ENCODE data around the gene RAD51. TPM values are rescaled to one million over a fixed set of nuclear protein-coding genes. Genes with fewer than 3 reads are reported as not detected.

Gene RAD51
- total and polyA plus RNA-seq, 2 of the 8 experiments (the other 6 are each of a cell fraction or from before 2014, with no cell fraction given): 32.2 to 42.4 TPM

- TF ChIP-seq, protein P1, sequence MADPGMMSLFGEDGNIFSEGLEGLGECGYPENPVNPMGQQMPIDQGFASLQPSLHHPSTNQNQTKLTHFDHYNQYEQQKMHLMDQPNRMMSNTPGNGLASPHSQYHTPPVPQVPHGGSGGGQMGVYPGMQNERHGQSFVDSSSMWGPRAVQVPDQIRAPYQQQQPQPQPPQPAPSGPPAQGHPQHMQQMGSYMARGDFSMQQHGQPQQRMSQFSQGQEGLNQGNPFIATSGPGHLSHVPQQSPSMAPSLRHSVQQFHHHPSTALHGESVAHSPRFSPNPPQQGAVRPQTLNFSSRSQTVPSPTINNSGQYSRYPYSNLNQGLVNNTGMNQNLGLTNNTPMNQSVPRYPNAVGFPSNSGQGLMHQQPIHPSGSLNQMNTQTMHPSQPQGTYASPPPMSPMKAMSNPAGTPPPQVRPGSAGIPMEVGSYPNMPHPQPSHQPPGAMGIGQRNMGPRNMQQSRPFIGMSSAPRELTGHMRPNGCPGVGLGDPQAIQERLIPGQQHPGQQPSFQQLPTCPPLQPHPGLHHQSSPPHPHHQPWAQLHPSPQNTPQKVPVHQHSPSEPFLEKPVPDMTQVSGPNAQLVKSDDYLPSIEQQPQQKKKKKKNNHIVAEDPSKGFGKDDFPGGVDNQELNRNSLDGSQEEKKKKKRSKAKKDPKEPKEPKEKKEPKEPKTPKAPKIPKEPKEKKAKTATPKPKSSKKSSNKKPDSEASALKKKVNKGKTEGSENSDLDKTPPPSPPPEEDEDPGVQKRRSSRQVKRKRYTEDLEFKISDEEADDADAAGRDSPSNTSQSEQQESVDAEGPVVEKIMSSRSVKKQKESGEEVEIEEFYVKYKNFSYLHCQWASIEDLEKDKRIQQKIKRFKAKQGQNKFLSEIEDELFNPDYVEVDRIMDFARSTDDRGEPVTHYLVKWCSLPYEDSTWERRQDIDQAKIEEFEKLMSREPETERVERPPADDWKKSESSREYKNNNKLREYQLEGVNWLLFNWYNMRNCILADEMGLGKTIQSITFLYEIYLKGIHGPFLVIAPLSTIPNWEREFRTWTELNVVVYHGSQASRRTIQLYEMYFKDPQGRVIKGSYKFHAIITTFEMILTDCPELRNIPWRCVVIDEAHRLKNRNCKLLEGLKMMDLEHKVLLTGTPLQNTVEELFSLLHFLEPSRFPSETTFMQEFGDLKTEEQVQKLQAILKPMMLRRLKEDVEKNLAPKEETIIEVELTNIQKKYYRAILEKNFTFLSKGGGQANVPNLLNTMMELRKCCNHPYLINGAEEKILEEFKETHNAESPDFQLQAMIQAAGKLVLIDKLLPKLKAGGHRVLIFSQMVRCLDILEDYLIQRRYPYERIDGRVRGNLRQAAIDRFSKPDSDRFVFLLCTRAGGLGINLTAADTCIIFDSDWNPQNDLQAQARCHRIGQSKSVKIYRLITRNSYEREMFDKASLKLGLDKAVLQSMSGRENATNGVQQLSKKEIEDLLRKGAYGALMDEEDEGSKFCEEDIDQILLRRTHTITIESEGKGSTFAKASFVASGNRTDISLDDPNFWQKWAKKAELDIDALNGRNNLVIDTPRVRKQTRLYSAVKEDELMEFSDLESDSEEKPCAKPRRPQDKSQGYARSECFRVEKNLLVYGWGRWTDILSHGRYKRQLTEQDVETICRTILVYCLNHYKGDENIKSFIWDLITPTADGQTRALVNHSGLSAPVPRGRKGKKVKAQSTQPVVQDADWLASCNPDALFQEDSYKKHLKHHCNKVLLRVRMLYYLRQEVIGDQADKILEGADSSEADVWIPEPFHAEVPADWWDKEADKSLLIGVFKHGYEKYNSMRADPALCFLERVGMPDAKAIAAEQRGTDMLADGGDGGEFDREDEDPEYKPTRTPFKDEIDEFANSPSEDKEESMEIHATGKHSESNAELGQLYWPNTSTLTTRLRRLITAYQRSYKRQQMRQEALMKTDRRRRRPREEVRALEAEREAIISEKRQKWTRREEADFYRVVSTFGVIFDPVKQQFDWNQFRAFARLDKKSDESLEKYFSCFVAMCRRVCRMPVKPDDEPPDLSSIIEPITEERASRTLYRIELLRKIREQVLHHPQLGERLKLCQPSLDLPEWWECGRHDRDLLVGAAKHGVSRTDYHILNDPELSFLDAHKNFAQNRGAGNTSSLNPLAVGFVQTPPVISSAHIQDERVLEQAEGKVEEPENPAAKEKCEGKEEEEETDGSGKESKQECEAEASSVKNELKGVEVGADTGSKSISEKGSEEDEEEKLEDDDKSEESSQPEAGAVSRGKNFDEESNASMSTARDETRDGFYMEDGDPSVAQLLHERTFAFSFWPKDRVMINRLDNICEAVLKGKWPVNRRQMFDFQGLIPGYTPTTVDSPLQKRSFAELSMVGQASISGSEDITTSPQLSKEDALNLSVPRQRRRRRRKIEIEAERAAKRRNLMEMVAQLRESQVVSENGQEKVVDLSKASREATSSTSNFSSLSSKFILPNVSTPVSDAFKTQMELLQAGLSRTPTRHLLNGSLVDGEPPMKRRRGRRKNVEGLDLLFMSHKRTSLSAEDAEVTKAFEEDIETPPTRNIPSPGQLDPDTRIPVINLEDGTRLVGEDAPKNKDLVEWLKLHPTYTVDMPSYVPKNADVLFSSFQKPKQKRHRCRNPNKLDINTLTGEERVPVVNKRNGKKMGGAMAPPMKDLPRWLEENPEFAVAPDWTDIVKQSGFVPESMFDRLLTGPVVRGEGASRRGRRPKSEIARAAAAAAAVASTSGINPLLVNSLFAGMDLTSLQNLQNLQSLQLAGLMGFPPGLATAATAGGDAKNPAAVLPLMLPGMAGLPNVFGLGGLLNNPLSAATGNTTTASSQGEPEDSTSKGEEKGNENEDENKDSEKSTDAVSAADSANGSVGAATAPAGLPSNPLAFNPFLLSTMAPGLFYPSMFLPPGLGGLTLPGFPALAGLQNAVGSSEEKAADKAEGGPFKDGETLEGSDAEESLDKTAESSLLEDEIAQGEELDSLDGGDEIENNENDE (IDR thresholded peaks at IDR 0.05; ENCODE audit: insufficient replicate concordance, low read length): no peak
- TF ChIP-seq, protein P2, sequence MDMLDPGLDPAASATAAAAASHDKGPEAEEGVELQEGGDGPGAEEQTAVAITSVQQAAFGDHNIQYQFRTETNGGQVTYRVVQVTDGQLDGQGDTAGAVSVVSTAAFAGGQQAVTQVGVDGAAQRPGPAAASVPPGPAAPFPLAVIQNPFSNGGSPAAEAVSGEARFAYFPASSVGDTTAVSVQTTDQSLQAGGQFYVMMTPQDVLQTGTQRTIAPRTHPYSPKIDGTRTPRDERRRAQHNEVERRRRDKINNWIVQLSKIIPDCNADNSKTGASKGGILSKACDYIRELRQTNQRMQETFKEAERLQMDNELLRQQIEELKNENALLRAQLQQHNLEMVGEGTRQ (IDR thresholded peaks at IDR 0.05; ENCODE audit: low read length): no peak
- no peak for TF ChIP-seq HDAC6 (IDR thresholded peaks at IDR 0.05; ENCODE audit: low read depth, low read length)
- TF ChIP-seq POLR2A (IDR thresholded peaks at IDR 0.05; ENCODE audit: control extremely low read depth in 1 of 2, low read depth in 2 of 2, low read length in 2 of 2): no peak
- no peak for TF ChIP-seq SP2 (IDR thresholded peaks at IDR 0.05; ENCODE audit: low read length)
- no peak for TF ChIP-seq PHF8 (conservative IDR thresholded peaks at IDR 0.05; ENCODE audit: low read depth, low read length)
- TF ChIP-seq EGR1 (IDR thresholded peaks at IDR 0.05; ENCODE audit: borderline replicate concordance, low read depth, low read length): no peak
- TF ChIP-seq RAD21 (IDR thresholded peaks at IDR 0.05 in 1 of 2, conservative IDR thresholded peaks at IDR 0.05 in 1 of 2; ENCODE audit: low read depth in 2 of 2, low read length in 2 of 2): no peak
- TF ChIP-seq SAP30 (IDR thresholded peaks at IDR 0.05; ENCODE audit: insufficient read depth, insufficient replicate concordance, low read length): no peak
- TF ChIP-seq SIX5 (IDR thresholded peaks at IDR 0.05; ENCODE audit: low read depth, low read length): no peak
Measured at GRCh38 chr15:40770147-40770721, 75.3 kb downstream of the RAD51 start (continued).
